Forelimb muscle (tissue), 1 donor: ENCODE results near the gene KRT83. TPM values are rescaled to one million over a fixed set of nuclear protein-coding genes. Genes with fewer than 3 reads are reported as not detected.

Experiments
- DNase-seq: peaks from one replicate; pipeline ENCODE4 v3.0.0-alpha.2; 2013; ENCODE audit warnings: low read depth
- polyA plus RNA-seq: library from polyadenylated mRNA; unstranded; fragments of 120-200 nt; gene quantifications from one replicate; pipeline ENCODE4 v1.2.1, GENCODE V29; 2013; ENCODE audit not compliant: insufficient read length

Gene KRT83
- polyA plus RNA-seq, result not detected

GRCh38 chr12:52320784-52321400 is at the start of gene KRT83:
TSS of gene KRT83 (minus strand) at chr12:52321398. CDS start at chr12:52321335, 63 bp downstream.
- DNase-seq, result no peak

GRCh38 chr12:52369809-52370208 is 48.6 kb upstream of the KRT83 start:
- DNase-seq, result no peak

DNA sequence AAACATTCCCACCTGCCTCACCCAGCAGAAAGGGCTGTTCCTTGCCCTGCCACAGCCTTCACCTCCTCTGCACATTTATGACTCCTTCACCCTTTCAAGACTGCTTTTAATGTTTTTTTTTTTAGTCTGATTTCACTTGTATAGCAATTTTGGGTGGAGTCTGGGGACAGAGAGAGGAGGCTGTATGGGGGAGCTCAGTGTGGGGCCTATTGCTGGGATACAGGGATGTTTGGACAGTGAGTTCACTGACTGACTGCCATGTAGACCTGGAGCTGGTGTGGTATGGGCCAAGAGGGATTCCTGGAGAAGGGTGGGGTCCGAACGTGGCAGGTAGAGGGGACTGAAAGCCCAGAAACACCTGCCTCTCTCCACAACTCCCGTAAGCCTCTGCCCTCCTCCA is 48.0 kb upstream of the KRT83 start:
- no peak for DNase-seq

DNA sequence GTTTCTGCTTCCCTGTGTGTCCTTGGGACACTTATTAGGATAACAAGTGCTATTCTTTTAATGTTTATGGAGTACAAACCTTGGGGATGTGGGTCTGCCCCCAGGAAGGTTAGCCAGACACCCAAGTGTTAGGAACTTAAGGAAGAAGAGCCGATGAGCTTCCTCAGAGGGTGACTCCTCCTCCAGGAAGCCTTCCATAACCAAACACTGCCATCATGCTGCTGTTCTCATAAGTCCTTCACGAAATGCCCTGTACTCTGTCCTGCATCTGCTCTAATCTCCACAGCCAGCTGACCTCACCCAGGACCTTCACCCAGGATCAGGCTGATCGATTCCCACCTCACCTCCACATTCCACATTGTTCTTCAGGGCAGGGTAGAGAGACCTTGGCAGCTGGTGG is 47.3 kb upstream of the KRT83 start:
- no peak for DNase-seq

GRCh38 chr12:52367876-52368275 is 46.7 kb upstream of the KRT83 start:
- no peak for DNase-seq

GRCh38 chr12:52366738-52367485 is 45.7 kb upstream of the KRT83 start, which contains the start of gene KRT85:
TSS of gene KRT85 (minus strand) at chr12:52367481. CDS start at chr12:52367405, 76 bp downstream.
- no peak for DNase-seq

DNA sequence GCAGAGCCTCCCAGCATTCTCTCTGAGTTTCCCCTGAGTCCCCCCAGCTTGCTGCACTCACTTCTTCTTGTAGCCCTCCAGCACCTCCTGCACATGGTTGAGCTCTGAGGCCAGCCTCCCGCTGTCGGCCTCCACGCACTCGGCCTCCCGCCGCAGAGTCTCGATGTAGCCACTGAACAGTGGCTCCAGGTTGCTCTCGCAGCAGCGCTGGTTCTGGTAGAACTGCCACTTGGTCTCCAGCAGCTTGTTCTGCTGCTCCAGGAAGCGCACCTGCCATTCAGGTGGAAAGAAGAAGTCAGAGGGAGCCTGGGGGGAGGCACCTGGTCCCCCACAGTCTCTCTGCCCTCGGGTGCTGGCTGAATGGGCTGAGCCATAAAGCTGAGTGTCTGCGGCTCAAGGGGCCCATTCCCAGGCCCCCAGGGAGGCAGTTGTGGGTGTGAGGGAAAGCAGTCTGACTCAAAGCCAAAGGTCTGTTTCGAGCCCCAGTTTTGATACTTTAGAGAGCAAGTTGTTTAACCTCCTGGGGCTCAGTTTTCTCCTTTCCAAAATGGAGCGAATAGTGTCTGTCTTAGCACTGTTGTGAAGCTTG is 43.8 kb upstream of the KRT83 start:
- no peak for DNase-seq

DNA sequence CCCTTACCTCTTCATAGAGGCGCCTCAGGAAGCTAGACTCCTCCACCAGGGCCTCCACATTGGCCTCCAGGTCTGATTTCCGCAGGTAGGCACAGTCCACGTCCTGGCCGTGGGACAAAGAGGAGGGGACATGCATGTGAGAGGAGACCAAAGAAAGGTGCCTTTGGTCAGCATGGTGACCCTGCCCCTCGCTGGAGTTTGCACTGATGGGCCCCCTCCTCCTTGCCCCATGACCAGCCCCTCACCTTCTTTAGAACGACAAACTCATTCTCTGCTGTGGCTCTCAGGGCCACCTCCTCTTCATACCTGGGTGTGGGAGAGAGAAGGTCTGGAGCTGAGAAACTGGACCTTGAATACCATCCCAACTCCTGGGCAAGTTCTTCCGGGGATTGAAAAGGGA is 42.9 kb upstream of the KRT83 start:
- DNase-seq, result no peak

GRCh38 chr12:52363111-52363679 is 42.0 kb upstream of the KRT83 start:
- DNase-seq, result no peak

DNA sequence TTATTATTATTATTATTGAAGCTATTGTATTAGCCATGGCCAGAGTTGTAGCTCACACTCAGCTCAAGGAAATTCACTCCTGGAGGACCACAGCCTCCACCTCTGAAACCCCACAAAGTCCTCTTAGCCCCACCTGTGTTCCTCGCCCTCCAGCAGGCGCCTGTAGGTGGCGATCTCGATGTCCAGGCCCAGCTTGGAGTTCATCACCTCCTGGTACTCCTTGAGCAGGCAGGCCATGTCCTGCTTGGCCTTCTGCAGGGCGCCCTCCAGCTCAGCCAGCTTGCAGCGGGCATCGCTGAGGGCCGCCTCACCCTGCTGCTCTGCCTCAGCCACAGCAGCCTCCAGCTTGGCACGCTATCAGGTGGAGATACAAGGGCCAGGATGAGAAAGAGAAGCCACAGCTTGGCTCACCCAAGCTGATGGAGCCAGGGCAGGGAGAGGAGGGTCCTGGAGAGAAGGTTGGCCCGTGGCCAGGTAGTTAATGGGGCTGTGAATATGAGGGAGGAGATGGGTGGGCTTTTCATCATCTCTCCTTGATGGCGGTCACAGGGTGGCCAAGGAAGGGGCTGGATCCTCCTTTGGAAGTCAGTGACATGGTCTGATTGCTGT is 41.0 kb upstream of the KRT83 start:
- DNase-seq, result no peak

- no peak for DNase-seq
These were observed 40.4 kb upstream of the KRT83 start for GRCh38 chr12:52361553-52361952.

DNA sequence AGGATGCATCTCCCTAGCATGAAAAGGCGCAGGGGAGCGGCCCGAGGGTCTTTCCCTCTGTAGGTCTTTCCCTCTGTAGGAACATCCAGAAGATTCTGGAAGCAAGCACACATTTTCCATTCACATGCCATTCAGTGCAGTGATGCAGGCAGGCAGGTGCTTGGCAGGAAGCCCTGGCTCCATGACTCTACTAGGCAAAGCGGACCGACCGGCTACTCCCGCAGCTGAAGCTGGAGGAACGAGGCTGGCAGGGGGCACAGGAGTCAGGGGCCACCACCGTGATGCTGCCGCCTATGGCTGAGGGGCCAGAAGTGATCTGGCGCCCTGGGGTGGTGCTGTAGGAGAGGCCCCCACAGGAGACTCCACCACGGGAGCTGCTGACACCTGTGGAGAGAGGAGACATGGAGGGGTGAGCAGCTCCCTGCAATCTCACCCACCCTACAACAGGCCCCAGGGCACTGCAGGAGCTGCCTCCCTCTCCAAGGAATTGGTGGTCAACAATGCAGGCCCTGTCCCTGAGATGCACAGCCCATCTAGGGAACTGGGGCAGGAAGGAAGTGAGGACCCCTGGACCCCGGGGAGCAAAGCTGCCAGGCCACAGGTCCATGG is 39.6 kb upstream of the KRT83 start:
- no peak for DNase-seq

- no peak for DNase-seq
These were observed 39.0 kb upstream of the KRT83 start for GRCh38 chr12:52360106-52360662.

GRCh38 chr12:52359621-52360061 is 38.4 kb upstream of the KRT83 start:
- DNase-seq, result no peak

DNA sequence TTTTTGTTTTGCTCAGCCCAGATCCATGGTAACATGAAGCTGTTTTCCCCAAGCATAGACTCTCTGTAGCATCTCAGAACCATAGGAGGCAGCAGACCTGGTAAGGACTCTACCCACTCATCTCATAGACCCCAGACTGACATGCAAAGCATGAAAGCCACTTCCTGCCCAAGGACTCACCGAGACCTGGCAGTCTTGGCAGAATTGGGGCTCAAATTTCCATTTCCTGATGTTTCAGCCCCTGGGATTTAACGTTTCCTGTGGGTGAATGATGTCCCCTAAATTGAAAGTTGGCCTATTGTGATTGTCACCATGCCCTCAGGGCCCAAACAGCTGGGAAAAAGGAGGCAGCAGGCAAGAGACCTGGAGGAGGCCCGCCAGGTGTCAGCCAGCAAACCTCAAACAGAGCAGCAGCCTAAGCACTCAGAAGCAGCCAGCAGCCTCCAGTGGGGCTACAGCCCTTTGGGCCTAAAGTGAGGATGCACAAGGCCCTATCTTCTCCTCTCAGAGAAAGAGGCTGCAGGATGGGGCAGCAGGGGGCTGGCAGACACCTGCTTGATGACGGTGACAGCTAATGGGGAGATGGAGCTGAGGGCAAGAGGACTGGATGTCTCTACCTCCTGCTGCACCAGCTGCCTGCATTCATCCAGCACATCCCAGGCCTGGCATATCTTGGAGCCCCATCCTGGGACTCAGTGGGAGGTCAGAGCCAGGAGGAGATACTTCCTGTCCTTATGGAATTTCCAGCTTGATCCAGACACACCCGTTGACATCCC is 37.6 kb upstream of the KRT83 start:
- DNase-seq, result no peak

- DNase-seq, result no peak
These were observed 35.8 kb upstream of the KRT83 start for GRCh38 chr12:52356762-52357580.

DNA sequence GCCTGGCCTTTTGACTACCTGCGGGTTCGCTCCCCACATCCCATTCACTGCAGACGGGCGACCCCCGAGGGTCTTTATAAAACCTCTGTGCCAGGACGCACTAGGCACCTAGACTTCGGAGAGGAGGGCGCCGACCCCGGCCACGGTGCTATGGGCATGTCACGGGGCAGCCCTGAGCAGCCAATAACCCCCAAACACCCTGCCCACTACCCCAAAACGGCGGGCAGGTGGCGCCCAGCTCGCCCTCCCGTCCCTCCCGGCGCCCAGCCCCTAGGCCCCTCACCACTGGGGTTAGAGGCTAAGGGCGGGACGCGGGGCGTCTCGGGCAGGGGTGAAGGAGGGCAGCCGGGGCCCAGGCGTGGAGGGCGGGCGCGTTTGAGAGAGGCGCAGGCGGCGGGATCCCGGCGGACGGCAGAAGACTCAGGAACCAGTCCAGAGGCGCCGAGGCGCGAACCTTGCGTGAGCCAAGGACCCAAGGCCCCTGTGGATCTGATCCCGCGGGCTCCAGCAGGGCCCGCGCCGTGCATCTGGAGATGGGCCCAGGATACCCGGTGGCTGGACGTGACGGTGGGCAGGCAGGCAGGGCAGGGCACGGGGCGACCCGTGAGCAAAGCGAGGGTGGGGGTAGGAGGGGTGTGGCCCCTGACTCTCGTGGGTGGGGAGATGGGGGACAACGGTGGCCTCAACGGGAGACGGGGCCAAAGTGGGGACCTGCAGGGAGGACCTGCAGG is 35.0 kb upstream of the KRT83 start:
- no peak for DNase-seq

DNA sequence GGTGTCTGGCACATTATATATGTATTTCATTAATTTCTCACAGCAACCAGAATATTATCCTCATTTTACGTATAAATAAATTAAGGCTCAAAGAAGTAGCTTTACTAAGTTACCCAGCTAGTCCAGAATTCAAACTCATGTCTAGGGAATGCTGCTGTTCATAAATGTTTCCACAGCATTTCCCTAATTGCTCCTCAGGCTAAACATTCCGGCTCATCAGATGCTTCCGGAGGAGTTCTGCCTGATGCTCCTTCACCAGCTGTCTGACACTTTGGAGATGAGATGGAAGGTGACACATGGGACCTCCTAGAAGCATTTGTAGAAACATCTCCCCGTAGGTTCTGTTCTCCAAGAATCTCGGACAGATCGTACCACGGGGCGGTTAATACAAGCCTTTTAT is 34.0 kb upstream of the KRT83 start:
- no peak for DNase-seq

DNA sequence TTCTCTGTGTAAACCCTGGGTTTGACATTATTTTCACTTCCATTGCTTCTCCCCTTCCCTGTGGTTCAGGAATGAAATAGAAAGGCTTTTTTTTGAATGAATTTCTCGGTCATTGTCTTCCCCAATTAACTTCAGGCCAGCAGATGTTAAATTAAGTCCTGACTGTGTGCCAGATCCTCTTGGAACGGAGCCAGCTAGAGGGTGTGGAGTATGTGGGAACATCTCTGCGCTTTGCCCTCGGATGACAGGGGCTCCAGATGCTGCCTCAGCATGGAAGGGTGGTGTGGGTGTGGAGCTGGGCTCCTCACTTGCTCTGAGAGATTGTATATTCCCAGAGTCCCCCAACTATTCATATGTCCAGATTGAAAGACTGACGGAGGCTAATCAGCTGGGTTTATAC is 33.0 kb upstream of the KRT83 start:
- DNase-seq, result no peak
